HFF-Myc (cell line): ENCODE results near the gene OPRL1.
A peak's percentile ranks its signal among the peaks of the same experiment; 100 is the strongest.

Experiments used
- DNase-seq: peaks from one replicate; pipeline ENCODE4 v3.0.0-alpha.2; 2011; ENCODE audit warnings: low read depth; ENCODE audit errors: extremely low read depth
- H3K4me3 ChIP-seq: replicated peaks from 2 replicates; pipeline ENCODE4 v1.5.1; 2011; ENCODE audit warnings: low read depth, mild to moderate bottlenecking, control low read depth, low read length
- TF ChIP-seq, protein P1 (sequence below): IDR thresholded peaks from 2 replicates; pipeline ENCODE4 v1.5.1; 2012; ENCODE audit warnings: mild to moderate bottlenecking, low read depth, low read length, control low read depth; ENCODE audit errors: missing control alignments

OPRL1 gene

DNA sequence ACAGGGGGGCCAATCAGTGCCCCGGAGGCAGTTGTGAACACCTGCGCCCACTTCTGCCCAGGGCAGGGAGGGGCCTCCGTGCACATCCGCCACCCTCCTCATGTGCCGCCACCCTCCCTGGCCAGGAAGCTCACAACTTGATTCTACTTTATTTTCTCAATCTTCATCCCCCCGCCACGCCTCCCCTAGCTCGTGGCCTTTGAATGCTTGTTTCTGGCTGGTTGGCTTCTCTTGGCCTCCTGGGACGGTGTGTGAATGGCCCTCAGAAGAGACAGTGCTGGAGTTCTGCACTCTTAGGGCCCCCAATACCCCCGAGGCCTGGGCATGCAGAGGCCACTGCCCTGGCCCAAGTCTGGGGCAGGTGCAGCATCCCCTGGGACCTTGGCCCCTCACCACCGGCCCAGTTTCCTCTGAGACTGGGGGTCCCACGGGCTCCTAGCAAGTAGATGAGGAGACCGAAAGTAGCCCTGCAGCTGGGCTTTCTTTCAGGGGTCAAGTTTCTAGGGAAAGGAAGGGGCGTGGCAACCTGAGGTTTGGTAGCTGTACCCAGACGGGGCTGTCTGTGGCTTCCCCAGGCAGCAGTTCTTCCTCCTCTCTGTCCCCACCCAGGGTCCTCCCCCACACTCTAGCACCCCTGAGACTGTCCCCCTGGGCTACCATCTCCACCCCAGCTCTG is 1.9 kb upstream of the OPRL1 start:
- DNase-seq: no peak
- TF ChIP-seq, protein P1, sequence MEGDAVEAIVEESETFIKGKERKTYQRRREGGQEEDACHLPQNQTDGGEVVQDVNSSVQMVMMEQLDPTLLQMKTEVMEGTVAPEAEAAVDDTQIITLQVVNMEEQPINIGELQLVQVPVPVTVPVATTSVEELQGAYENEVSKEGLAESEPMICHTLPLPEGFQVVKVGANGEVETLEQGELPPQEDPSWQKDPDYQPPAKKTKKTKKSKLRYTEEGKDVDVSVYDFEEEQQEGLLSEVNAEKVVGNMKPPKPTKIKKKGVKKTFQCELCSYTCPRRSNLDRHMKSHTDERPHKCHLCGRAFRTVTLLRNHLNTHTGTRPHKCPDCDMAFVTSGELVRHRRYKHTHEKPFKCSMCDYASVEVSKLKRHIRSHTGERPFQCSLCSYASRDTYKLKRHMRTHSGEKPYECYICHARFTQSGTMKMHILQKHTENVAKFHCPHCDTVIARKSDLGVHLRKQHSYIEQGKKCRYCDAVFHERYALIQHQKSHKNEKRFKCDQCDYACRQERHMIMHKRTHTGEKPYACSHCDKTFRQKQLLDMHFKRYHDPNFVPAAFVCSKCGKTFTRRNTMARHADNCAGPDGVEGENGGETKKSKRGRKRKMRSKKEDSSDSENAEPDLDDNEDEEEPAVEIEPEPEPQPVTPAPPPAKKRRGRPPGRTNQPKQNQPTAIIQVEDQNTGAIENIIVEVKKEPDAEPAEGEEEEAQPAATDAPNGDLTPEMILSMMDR: no peak
- peak overlapping the region; percentile 71 for H3K4me3 ChIP-seq

DNA sequence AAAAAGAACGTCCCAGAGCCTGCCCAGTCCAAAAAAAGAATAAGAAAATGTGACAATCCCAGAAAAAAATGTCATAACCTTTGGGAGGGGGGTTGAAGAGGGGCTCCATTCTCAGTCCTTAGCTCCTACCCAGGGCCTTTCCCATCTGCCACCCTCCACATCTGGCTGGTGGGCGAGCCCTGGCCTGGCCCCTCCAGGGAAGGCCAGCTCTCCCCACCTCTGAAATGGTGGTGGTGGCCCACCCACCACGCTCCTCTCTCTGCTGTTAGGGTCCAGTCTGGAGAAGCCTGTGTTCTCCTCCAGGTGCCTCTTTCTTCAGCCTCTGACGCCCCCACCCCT is 979 bp upstream of the OPRL1 start:
- peak overlapping the region; percentile 71 for H3K4me3 ChIP-seq
- TF ChIP-seq, protein P1: no peak
- DNase-seq: no peak

DNA sequence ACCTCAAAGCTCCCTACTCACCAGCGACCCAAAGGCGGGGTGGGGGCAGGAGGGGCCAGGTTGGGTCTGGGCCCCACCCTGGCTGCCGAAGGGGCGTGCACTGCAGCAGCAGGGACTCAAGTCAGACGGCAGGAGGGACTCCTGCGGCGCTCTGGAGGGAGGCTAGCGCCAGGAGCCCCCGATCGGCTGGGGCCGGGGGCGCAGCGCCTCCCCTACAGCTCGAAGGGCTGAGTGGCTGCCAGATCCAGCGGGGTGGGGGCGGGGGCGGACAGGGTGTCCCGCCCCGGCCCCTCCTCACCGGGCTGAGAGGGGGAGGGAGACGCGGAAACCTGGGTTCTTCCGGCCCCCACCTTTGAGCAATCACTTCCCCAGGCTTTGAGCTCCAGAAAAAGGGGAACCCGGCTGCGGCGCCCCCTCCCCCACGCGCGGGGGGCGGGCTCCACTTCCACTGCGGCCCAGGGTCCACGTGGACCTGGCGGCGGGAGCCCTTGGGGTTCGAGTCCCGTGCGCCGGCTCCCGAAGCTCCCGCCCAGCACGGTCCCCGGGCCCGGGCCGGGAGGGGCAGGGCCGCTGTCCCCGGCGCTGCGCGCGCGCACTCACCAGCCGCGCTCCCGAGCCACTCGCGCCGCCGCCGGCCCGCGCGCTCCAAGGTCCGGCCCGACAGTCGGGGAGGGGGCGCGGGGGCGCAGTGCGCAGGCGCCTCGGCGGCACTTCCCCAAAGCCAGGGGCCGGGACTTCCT is 439 bp upstream of the OPRL1 start, which contains the start of gene RGS19:
RGS19 (minus strand) TSS at position 246 of the 740 bp plus-strand sequence. CDS start 2,632 bp downstream, outside the sequence.
- peak within 1 kb of the TSS; percentile 71 for H3K4me3 ChIP-seq
- DNase-seq: no peak
- TF ChIP-seq, protein P1: no peak

DNA sequence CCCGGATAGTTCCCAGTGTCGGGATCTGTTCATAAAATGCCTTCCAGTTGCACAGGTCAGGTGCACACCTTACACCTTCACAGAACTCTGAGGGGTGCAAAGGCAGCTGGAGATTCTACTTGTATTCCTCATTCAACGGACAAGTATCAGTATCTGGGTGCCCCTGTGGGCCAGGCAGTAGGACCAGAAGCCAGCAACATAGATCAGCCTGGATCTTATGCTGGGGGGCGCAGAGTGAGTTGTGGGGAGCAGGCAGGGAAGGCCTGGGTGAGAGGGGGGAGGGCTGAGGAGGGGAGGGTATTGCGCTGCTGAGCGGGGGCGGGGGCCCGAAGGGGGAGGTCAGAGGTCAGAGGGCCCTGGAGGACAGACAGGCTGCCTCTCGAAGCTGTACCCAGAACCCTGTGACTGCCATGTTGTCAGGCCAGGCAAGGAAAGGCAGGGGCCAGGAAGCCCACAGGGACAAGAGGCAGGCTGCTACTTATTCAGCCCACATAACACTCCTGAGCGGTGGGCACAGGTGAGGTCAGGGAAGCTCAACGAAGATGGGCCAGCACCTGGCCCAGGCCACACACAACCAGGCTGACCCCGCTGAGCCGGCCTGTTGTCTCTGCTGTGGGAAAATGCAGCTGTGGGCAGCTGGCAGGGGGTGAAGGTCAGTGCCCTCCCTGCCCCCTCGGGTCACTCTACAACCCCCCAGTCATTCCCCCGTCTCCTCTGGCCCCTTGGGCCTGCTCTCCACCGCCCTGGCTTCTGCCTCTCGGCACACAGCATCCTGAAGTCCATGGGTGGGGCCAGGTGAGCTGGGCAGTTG is 1.1 kb downstream of the OPRL1 start:
- TF ChIP-seq, protein P1: no peak
- no peak overlapping the region for H3K4me3 ChIP-seq
- no peak for DNase-seq

DNA sequence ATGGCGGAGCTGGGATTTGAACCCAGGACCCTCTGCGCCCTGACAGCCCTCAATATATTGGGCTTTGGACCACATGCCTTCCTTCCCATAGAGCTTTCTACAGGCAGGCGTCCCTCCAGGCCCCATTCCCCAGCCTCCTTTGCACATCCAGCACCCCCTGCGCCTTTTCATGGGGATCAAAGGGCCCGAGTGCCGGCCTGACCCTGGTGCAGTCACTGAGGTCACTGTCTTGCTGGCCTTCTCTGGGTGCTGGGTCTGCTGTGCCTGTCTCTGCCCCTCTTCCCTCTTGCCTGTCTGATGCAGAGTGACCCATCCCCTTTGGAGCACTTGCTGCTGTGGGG is 1.7 kb downstream of the OPRL1 start:
- no peak overlapping the region for H3K4me3 ChIP-seq
- TF ChIP-seq, protein P1: no peak
- DNase-seq: no peak

DNA sequence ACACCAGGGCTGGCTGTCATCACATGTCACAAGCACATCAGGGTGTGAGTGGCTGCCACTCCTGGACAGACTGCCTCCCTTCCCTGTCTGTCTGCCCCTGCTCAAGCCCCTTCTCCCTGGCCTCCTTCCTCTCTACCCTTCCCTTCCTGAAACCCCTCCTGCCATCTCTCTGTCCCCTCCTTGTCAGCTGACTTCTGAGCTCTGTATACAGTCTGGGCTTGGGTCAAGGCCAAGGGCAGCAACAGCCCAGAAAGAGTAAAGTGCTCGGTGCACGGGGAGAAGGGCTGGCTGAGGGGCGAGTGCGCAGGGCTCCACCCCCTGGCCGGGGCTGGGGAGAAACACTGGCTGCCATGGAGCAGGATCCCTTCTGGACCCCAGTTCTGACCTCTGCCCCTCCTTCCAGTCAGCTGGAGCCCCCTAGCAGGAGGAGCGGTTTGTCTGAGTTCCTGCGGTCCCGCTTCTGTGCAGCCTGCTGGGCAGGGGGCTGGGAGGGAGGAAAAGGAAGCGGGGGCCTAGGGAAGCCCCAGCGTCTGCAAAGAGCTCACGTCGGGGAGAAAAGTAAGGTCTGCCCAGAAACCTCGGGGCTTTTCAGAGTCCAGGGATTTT is 2.3 kb downstream of the OPRL1 start:
- no peak overlapping the region for H3K4me3 ChIP-seq
- no peak for DNase-seq
- TF ChIP-seq, protein P1: no peak
